ENCODE results near the gene CSGALNACT2. TPM values are rescaled to one million over a fixed set of nuclear protein-coding genes. Genes with fewer than 3 reads are reported as not detected.

The CSGALNACT2 gene
- total and polyA plus RNA-seq, 2 donors from 2014 or later = 4.8 to 20.0 TPM

DNA sequence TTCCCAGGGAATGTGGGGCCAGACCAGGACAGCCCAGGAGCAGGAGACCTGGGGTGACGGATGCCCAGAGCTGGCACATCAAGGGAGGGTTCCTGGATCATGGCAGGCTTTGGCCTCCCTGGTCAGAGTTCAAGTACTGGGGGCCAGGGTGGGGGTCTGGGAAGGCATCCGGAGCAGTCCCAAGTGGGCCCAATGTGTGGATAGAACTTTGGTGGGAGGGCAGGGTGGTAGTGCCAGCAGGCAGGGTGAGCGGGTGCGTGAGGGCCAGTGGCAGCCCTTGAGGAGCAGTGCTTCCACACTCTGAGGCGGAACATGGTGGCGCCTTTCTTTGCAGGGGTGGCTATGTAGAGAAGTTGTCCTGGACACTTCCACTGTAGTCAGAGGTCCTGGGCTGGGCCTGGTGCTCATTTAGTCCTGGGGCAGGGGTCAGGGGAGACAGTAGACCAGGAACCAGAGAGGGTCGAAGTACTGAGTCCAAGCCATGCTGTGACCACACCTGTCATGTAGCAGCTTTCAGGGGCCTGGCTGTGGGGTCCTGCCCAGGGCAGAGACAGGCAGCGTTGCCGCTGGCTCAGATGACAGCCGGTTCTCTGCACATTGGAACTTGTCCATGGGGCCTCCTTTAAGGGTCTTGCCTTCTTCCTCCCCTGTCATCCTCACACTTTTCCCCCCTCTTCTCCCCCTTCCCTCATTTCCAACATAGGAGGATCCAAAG is 22.2 kb upstream of the CSGALNACT2 start:
- intact Hi-C loops (cut with DNase I) = no loop called here
- no peaks in the 10 kb centered on the region for H3K27me3 ChIP-seq (ENCODE audit: control insufficient read depth, insufficient read depth, low read length)
- DNase-seq = no peak

DNA sequence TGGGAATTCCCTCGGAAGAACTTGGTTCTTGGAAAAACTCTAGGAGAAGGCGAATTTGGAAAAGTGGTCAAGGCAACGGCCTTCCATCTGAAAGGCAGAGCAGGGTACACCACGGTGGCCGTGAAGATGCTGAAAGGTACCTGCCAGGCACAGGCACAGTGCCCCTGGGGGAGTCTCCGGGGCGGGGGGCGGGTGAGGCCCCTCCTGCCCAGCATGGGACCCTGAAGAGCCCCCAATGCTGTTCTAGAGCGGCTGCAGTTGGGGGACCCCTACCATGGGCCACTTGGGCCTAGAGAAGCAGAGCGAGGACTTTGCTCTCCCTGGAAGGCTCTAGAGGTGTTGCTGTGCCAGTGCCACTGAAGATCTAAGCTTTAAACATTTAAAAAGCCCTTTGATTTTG is 21.6 kb upstream of the CSGALNACT2 start:
- no peaks in the 10 kb centered on the region for H3K27me3 ChIP-seq (ENCODE audit: control insufficient read depth, insufficient read depth, low read length)
- no peak for DNase-seq
- no peak for FAIRE-seq
- H3K27ac ChIP-seq (ENCODE audit: low read depth in 2 of 2, low read length in 2 of 2) = no peak overlapping the region
- intact Hi-C loops (cut with DNase I) = no loop called here
- H3K9me3 ChIP-seq (ENCODE audit: control insufficient read depth in 2 of 3, insufficient read depth in 1 of 3, low read length in 3 of 3) = no peaks in the 10 kb centered on the region
- H3K4me1 ChIP-seq (ENCODE audit: control insufficient read depth in 2 of 3, insufficient read depth in 2 of 3, low read depth in 1 of 3, low read length in 3 of 3) = no peaks in the 10 kb centered on the region
- no peak overlapping the region for H3K9ac ChIP-seq (ENCODE audit: low read length in 3 of 3)
- no peak overlapping the region for H3K4me3 ChIP-seq (ENCODE audit: low read length in 3 of 3)
- H3K36me3 ChIP-seq (ENCODE audit: control insufficient read depth in 2 of 3, insufficient read depth in 3 of 3, low read length in 3 of 3) = no peaks in the 10 kb centered on the region
- TF ChIP-seq, protein P1, sequence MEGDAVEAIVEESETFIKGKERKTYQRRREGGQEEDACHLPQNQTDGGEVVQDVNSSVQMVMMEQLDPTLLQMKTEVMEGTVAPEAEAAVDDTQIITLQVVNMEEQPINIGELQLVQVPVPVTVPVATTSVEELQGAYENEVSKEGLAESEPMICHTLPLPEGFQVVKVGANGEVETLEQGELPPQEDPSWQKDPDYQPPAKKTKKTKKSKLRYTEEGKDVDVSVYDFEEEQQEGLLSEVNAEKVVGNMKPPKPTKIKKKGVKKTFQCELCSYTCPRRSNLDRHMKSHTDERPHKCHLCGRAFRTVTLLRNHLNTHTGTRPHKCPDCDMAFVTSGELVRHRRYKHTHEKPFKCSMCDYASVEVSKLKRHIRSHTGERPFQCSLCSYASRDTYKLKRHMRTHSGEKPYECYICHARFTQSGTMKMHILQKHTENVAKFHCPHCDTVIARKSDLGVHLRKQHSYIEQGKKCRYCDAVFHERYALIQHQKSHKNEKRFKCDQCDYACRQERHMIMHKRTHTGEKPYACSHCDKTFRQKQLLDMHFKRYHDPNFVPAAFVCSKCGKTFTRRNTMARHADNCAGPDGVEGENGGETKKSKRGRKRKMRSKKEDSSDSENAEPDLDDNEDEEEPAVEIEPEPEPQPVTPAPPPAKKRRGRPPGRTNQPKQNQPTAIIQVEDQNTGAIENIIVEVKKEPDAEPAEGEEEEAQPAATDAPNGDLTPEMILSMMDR (IDR thresholded peaks at IDR 0.05; ENCODE audit: borderline replicate concordance, extremely low read depth, insufficient read depth) = no peak

More for the DNA sequence above, 22.2 kb upstream of the CSGALNACT2 start:
- FAIRE-seq = no peak
- TF ChIP-seq, protein P1 (IDR thresholded peaks at IDR 0.05; ENCODE audit: borderline replicate concordance, extremely low read depth, insufficient read depth) = no peak
- no peaks in the 10 kb centered on the region for H3K4me1 ChIP-seq (ENCODE audit: control insufficient read depth in 2 of 3, insufficient read depth in 2 of 3, low read depth in 1 of 3, low read length in 3 of 3)
- no peak overlapping the region for H3K9ac ChIP-seq (ENCODE audit: low read length in 3 of 3)
- no peaks in the 10 kb centered on the region for H3K9me3 ChIP-seq (ENCODE audit: control insufficient read depth in 2 of 3, insufficient read depth in 1 of 3, low read length in 3 of 3)
- no peaks in the 10 kb centered on the region for H3K36me3 ChIP-seq (ENCODE audit: control insufficient read depth in 2 of 3, insufficient read depth in 3 of 3, low read length in 3 of 3)
- H3K27ac ChIP-seq (ENCODE audit: low read depth in 2 of 2, low read length in 2 of 2) = no peak overlapping the region
- H3K4me3 ChIP-seq (ENCODE audit: low read length in 3 of 3) = no peak overlapping the region

DNA sequence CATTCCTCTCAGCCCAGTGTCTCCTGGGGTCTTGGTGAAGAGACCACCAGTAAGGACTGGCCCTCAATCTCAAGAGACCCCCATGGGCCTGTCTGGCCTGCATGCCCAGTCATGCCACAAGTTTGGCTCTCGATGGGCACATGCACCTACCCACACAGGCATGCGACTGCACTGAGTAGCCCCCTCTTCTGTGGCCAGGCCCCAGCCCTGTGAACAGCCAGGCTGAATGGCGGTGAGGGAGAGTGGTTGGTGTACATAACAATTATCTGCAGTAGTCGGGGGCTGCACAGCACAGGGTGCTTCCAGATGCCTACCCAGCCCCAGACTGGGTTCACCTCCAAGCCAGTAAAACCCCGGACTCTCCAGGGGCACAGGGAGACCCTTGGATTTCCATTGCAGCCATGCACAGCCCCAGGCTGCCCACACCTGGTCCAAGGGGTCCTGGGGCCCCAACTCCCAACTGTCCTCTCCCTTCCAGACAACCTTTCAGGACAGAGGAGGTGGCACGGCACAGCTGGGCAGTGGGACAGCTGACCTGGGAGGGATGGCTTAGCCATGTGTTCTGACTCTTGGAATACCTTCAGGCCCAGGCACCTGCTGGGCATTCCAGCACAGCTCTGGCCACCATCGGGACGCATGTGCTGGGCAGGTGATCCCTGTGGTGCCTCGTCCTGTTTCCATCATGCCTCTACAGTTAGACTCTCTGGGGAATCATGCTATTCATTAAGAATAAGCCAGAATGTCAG is 21.0 kb upstream of the CSGALNACT2 start:
- H3K36me3 ChIP-seq (ENCODE audit: control insufficient read depth in 2 of 3, insufficient read depth in 3 of 3, low read length in 3 of 3) = no peaks in the 10 kb centered on the region
- DNase-seq (no peak), FAIRE-seq (no peak)
- H3K4me1 ChIP-seq (ENCODE audit: control insufficient read depth in 2 of 3, insufficient read depth in 2 of 3, low read depth in 1 of 3, low read length in 3 of 3) = no peaks in the 10 kb centered on the region
- no peaks in the 10 kb centered on the region for H3K27me3 ChIP-seq (ENCODE audit: control insufficient read depth, insufficient read depth, low read length)
- no peak overlapping the region for H3K27ac ChIP-seq (ENCODE audit: low read depth in 2 of 2, low read length in 2 of 2)
- TF ChIP-seq, protein P1 (IDR thresholded peaks at IDR 0.05; ENCODE audit: borderline replicate concordance, extremely low read depth, insufficient read depth) = no peak
- intact Hi-C loops (cut with DNase I) = no loop called here
- H3K4me3 ChIP-seq (ENCODE audit: low read length in 3 of 3) = no peak overlapping the region
- no peaks in the 10 kb centered on the region for H3K9me3 ChIP-seq (ENCODE audit: control insufficient read depth in 2 of 3, insufficient read depth in 1 of 3, low read length in 3 of 3)
- H3K9ac ChIP-seq (ENCODE audit: low read length in 3 of 3) = no peak overlapping the region

Measured in kidney (tissue), 14 donors.